ENCODE data around the gene SAMD11. TPM values are rescaled to one million over a fixed set of nuclear protein-coding genes. Genes with fewer than 3 reads are reported as not detected.

Gene SAMD11
- total RNA-seq, 1 experiment from 2014 or later: 13.5 TPM

- no peak overlapping the region for H3K4me3 Mint-ChIP-seq
- peaks cover 10 to 17% of the 10 kb centered on the region in 2 experiments for H3K4me1 Mint-ChIP-seq
- WGBS (ENCODE audit: extremely low coverage, insufficient read length, low lambda C conversion rate): no CpG with 5 or more reads among the region's 16 CpGs
Observed at GRCh38 chr1:908661-909060, 15.1 kb upstream of the SAMD11 start.

More at GRCh38 chr1:908661-909060, 15.1 kb upstream of the SAMD11 start:
- Histone ChIP-seq H3K4me1 (ENCODE audit: insufficient read depth, low read length) (no peaks in the 10 kb centered on the region), H3K56ac (ENCODE audit: insufficient read length, low read depth, low read length) (no peak overlapping the region), H3K27ac (ENCODE audit: insufficient read length, low read depth, low read length) (no peak overlapping the region), H2BK5ac (ENCODE audit: insufficient read length, low read length) (no peak overlapping the region), H2AK5ac (ENCODE audit: insufficient read length, low read length) (no peak overlapping the region), H2BK120ac (ENCODE audit: low read depth, low read length, poor library complexity, severe bottlenecking) (no peak overlapping the region), H3K27me3 (ENCODE audit: insufficient read depth, low read length) (peaks cover 15% of the 10 kb centered on the region; the same call in 1 of the 2 replicates), H3K23me2 (ENCODE audit: insufficient read length, low read depth, low read length, poor library complexity, severe bottlenecking) (peaks cover 6% of the 10 kb centered on the region), H3T11ph (ENCODE audit: low read length) (no peak overlapping the region), H3K79me2 (ENCODE audit: insufficient read depth, low read length) (no peaks in the 10 kb centered on the region), H4K91ac (ENCODE audit: insufficient read length, low read depth, low read length) (no peak overlapping the region), H3K4ac (ENCODE audit: low read depth, low read length) (no peak overlapping the region), H2AFZ (ENCODE audit: low read length) (no peak overlapping the region), H4K5ac (ENCODE audit: insufficient read length, low read depth, low read length) (no peak overlapping the region), H2BK15ac (ENCODE audit: low read depth, low read length) (no peak overlapping the region), H2BK12ac (ENCODE audit: insufficient read length, low read depth, low read length) (no peak overlapping the region), H3K23ac (ENCODE audit: insufficient read length, low read depth, low read length) (no peak overlapping the region), H2BK20ac (ENCODE audit: low read depth, low read length, poor library complexity, severe bottlenecking) (no peak overlapping the region), H4K20me1 (ENCODE audit: control insufficient read depth, insufficient read depth, insufficient read length) (no peaks in the 10 kb centered on the region), H3K14ac (ENCODE audit: insufficient read depth, low read length) (no peak overlapping the region), H3K9me3 (ENCODE audit: control insufficient read depth, low read depth, low read length) (no peaks in the 10 kb centered on the region), H4K8ac (replicated peaks; ENCODE audit: insufficient read length, low read depth, low read length) (no peak overlapping the region), H3K9ac (ENCODE audit: extremely low read depth, insufficient read length, low read length) (no peak overlapping the region), H3K4me2 (ENCODE audit: insufficient read depth, insufficient read length, low read length) (no peak overlapping the region), H3K79me1 (ENCODE audit: insufficient read depth, low read depth, low read length, poor library complexity, severe bottlenecking) (no peaks in the 10 kb centered on the region), H3K18ac (ENCODE audit: insufficient read length, low read depth, low read length) (no peak overlapping the region)
- DNase-seq: no peak
- Mint-ChIP-seq H3K9me3 (peaks cover 2 to 3% of the 10 kb centered on the region in 2 experiments; a peak in 3 of 5 replicates), H3K27me3 (ENCODE audit: low read depth) (peaks cover 72% of the 10 kb centered on the region), H3K36me3 (ENCODE audit: insufficient read depth in 1 of 3, low read depth in 3 of 3) (peaks cover 3 to 8% (median 4%) of the 10 kb centered on the region in 3 experiments; a peak in 4 of 7 replicates), H3K27ac (no peak overlapping the region)
- no peak for TF ChIP-seq CTCF (conservative IDR thresholded peaks at IDR 0.05)

All from H9 (cell line).